Dedifferentiated amniotic fluid mesenchymal stem cell (primary cell): ENCODE measurements around the gene SIRT7.

Source experiments
- DNase-seq: peaks from one replicate; pipeline ENCODE4 v3.0.0-alpha.2; 2016; ENCODE audit errors: extremely low spot score

Gene SIRT7, protein sequence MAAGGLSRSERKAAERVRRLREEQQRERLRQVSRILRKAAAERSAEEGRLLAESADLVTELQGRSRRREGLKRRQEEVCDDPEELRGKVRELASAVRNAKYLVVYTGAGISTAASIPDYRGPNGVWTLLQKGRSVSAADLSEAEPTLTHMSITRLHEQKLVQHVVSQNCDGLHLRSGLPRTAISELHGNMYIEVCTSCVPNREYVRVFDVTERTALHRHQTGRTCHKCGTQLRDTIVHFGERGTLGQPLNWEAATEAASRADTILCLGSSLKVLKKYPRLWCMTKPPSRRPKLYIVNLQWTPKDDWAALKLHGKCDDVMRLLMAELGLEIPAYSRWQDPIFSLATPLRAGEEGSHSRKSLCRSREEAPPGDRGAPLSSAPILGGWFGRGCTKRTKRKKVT

DNA sequence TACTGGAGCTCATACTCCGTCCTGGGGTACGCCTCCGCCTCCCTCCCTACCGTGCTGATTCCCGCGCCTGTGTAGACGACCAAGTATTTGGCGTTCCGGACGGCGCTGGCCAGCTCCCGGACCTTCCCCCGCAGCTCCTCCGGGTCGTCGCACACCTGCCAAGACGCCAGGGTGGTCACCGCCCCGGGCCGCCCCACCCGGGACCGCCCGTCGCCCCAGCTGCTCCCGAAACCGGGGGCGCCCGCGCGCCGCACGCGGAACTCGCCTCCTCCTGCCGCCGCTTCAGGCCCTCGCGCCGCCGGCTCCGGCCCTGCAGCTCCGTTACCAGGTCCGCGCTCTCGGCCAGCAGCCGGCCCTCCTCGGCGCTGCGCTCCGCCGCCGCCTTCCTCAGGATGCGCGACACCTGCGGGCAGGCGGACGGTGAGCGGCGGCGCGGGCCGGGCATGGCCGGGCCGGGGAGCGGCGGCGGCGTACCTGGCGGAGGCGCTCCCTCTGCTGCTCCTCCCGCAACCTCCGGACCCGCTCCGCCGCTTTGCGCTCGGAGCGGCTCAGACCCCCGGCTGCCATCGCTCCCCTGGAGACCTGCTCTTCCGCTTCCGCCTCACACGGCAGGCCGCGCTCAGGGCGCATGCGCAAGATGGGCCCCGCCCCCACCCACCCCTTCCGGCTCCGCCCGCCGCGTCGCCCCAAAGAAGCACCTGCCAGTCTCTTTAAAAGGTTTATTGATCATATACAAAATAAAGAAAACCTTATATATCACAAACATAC lies at the start of gene SIRT7:
TSS of gene SIRT7 (minus strand) at position 612 of the 768 bp plus-strand sequence. CDS start at position 567, 45 bp downstream.
- DNase-seq, result peak; percentile 32

DNA sequence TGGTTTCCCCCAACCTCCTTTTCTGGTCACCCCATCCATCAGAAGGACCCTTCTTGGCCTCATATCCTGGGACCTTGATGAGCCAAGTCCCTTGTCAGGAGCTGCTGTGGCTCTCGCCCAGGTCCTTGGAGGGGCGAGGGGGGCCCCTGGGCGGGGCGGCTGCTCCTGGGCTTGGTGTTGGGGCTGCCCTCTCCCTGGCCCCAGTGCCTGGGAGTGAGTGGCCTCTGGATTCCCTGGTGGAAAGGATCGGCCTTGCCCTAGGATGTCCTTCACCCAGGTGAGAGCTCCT lies 49.2 kb upstream of the SIRT7 start:
- DNase-seq, result no peak

DNA sequence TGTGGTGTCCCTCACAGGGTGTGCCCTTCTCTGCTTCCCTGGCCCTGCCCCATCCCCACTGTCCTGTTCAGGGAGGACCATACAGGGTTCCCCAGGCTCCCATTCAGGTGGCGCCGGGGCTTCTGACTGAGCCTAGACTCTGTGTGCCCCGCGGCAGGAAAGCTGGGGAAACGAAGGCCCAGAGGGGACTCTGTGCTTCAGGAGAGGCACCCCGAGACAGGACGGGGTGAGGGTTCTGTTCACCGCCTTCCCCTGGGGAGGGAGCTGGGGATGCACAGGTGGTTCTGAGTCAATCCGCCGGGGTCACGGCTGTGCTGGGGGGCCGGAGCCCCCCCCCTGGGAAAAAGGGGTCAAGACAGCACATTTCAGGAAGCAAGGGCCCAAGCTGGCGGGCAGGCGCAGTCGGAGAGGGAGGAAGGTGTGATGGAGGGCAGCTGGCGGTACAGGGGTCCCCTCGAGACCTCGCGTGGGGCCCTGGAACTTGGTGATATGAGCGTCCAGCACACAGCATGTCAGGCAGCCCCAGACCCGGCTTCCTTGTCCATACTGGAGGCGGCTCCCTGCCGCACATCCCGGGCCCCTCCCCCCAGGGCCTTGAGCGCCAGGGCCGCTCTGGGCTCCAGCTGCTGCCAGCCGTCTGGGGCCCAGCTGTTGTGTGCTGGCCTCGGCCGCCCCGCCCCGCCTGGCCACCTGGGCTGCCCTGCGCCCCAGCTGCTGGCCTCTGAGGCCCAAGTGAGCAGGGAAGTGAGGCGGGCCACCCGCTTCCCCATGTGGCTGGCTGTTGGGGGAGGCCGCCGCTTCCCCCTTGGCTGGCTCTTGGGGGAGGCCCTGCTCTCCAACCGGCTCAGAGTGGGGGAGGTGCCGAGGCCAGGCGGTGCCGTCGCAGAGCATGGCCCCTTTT lies 48.6 kb upstream of the SIRT7 start:
- DNase-seq, result no peak

DNA sequence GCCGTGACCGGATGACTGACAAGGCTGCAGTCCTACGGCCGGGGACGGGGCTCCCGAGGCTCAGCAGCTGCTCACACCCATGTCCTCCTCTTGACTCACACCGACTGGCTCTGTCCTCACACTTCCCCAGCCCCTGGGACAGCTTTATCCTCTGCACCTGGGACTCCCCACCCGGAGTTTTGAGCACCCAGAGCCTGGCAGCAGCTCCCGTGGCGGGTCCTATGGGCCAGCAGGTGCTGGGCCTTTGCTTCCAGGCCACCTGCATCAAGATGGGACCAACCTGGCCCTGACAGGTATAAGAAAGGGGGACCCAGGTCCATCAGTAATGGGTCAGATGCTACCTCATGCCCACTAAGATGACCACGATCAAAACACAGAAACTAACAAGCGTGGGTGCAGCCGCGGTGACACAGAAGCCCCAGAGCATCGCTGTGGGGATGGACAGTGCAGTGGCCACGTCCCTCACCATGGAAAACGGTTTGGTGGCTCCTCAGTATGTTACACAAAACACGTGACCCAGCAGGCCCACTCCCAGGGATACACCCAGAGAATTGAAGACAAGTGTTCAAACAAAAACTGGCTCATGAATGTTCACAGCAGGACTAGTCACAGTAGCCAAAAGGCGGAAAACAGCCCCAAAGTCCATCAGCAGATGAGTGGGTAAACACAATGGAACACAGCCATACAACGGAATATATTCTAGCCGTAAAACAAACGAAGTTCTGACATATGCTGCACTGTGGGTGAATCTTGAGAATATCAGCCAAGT lies 46.3 kb upstream of the SIRT7 start:
- no peak for DNase-seq

DNA sequence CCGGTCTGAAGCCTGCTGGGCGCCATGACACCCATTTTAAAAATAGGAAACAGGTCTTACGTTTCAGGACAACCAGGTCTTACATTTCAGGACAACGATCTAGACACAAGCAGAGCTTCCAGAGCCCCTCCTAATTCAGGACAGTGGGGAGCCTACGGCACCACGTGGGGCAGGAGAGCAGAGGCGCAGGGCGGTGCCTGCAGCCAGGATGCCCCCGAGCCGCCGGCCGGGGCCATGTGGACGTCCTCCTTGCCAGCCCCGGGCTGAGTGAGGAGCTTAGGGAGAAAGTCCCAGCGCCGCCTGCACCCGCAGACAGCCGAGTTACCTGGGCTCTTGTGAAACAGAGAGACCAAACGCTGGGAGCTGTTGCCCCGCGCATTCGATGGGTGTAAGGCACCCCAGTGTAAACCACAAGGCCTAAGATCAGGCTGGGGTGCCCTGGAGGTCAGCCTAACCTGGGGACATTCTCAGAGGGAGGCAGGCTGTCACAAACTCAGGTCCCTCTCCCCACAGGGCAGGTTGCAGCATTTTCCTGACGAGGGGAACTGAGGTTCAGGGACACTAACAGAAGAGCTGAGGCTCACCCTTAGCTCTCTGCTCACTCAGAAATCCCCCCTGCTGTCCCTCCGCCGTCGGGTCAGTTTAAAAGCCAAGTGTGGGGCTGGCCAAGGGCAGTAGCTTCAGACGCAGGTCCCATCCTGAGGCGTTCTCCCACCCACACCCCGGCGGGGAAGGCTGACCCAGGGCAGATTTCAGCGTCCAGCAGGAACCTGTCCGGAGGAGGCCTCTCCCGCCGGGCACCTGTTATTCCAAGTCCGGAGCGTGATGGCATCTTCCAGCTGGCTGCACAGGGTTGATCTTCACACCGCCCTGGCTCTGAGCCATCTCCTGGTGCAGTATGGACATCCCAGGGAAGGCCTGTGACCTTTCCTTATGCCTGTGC lies 44.8 kb upstream of the SIRT7 start:
- no peak for DNase-seq

DNA sequence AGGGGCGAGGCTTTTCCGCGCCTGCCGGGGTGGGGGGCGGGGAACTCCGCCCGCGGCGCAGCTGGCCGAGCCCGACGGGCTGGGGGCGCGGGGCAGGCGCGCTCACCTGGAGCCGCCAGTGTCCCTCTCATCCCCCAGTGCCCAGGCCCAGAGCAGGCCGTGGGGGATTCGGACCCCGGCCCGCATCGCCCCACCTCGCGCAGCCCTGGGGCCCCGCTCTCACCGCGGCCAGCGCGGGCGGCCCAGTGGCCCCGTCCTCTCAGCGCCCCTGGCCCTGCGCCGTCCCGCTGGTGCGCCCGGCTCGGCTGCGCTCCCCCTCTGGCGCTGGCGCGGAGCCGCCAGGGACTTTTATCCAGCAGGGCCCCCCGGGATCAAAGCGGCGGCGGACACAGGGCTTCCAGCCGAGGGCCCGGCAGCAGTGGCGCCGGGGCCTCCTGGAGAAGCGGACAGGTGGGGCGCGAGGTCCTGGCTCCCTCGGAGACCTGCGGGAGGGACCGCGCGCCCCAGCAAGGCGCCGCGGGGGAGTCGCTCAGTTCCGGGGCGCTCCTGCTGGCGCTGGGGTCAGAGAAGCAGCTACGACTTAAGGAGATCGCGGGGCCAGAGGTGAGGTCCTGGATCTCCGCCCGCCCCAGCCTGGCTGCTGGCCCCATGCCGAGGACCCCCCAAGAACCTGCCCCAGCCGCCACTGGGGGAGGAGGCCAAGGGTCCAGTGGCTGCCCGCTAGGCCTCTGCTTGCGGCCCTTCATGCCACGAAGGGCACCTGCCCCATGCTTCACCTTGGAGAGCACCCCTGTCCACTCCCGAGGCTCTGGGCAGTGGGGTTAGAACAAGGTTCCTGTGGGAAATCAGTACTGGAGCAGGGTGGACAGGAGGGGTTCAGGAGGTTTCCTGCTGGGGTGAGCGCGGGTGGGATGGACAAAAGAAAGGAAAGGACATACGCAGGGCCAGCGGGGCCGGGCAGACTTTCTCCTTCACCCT lies 43.8 kb upstream of the SIRT7 start:
- no peak for DNase-seq

DNA sequence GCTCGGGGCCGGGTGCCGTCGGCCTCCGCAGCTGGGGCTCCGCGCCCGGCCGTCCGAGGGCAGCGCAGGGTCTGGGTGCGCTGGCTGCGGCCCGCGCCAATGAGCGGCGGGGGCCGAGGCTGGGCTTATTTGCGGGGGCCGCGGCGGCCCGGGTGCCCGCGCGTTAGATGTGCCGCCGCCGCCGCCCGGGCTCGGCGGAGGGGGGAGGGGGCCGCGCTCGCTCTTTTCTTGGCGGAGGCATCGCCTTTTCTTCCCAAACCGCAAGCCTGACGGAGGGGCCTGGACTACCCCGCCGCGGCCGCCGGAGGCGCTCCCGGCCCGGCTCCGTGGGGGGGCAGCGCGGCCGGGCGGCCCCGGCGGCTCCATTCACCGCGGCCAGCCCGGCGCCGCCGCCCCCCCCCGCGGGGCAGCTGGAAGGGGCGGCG lies 43.1 kb upstream of the SIRT7 start, which contains the start of gene NOTUM:
TSS of gene NOTUM (minus strand) at position 101 of the 425 bp plus-strand sequence. CDS start 278 bp downstream, outside the sequence.
- no peak for DNase-seq

DNA sequence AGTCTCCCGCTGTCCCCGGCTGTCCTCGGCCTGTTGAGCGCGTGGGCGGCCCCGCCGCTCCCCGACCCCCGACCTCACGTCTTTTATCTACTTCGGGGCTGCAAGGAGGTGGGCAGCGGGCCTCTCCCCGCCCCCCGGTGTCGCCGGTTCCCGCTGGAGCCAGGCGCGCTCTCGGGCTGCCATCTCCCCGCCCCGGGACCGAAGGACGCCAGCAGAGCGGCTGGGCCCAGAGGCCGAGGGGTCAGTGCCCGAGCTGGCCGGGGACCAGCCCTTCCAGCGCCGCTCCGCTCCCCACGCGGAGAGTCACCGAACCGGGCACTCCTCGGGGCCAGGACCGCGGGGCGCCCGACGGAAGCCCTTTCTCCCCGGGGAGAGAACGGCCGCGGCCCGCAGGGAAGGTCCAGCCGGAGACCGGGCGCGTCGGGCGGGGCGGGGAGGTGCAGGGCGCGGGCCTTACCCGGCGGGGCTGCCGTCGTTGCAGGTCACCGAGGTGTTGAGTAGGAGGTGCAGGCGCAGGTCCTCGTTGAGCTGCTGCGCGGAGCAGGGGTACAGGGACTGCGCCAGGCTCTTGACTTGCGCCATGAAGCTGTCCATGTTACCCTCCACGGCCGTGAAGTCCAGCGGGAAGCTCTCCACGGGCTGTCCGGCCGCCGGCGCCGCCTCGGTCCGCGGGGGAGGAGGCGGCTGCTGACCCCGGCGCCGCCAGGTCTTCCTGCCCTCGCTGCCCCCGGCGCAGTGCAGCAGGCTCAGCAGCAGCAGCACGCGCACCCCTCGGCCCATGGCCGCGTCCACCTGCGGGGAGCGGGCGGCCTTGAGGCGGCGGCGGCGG lies 42.4 kb upstream of the SIRT7 start:
- DNase-seq, result no peak

DNA sequence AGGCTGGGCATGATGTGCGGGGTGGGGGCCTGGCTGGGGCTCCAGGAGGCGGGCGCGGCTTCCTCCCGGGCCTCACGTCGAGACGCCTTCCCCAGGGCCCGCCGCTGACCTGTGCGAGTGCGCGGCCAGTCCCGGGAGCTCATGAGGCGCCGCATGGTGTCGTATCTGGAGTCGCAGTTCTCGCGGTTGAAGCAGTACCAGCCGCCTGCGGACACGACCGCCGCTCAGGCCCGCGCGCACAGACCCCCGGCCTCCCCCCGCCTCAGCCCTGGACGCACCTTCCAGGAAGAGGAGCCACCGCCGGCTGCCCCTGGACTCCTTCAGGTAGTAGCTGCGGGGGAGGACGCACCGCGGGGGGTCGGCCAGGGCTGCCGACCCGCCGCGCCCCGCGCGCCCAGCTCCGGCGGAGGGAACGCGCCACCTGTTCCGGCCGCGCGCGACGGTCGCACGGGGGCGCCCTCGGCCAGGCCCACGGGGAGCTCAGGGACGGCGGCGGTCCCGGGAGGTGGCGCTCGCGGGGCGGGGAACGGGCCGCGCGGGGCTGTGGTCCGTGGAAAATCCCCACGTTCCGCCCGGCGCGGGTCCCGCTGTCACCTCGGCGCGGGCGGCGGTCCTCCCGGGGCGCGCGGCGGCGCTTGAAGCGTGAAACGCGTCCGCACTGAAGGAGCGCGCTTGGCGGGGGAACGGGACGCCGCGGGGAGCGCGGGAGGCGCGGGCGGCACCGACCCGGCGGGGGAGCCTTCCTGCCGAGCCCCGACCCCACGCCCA lies 41.6 kb upstream of the SIRT7 start:
- DNase-seq, result no peak

DNA sequence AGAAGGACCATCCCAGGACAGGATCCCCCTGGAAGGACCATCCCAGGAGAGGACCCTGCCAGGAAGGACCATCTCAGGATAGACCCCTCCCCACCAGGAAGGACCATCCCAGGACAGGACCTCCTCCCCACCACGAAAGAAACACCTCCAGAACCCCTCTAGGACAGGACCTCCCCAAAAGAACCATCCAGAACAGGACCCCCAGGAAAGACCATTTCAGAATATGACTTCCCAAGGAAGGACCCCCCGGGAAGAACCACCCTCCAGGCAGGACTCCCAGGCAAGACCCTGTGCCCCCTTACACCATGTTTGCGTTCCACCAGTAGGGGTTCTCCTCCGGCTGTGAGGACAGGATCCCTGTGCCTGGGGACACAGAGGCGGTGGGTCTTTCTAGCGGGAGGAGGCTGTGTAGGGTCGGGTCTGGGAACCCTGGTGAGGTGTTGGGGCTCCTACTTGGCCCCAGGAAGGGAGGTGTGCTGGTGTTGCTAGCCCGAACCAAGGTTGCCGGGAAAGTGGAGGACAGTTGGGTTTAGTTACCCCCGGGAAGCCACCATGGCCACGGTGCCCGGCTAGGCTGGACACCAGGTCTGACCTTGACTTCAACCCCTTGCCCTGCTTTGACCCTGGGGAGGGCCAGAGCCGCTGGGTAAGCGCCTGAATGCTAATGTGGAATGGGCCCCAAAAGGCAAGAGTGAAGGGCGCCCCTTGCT lies 40.8 kb upstream of the SIRT7 start:
- no peak for DNase-seq

DNA sequence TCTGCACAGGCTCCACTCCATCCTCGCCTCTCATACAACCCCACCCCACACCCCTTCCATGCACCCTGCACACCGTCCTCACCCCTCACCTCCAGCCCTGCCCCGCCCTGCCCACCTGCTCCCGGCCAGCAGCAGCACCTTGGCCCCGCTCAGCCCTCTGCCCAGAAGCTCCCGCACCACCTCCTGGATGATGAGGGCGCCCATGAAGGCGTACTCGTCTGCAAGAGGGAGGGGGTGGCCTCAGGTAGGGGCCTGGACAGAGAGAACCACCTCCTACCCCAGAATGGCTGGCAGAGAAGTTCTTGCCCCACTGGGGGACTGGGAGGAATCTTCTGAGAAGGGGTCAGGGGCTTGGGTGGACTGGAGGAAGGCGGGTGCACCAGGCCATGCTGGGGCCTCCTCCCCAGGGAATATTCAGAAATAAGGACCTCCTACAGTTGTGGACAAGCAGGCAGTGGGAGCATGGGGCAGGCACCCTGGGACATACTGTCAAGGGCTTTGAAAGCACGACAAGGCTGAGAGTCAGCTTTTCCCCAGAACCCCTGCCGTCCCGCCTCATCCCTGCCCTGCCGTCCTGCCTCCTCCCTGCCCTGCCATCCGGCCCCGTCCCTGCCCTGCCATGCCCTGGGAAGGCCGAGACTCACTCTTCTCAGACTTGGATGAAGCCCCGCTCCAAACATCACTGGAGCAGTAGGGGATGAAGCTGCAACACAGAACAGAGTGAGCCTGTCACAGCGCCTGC lies 39.9 kb upstream of the SIRT7 start:
- no peak for DNase-seq

DNA sequence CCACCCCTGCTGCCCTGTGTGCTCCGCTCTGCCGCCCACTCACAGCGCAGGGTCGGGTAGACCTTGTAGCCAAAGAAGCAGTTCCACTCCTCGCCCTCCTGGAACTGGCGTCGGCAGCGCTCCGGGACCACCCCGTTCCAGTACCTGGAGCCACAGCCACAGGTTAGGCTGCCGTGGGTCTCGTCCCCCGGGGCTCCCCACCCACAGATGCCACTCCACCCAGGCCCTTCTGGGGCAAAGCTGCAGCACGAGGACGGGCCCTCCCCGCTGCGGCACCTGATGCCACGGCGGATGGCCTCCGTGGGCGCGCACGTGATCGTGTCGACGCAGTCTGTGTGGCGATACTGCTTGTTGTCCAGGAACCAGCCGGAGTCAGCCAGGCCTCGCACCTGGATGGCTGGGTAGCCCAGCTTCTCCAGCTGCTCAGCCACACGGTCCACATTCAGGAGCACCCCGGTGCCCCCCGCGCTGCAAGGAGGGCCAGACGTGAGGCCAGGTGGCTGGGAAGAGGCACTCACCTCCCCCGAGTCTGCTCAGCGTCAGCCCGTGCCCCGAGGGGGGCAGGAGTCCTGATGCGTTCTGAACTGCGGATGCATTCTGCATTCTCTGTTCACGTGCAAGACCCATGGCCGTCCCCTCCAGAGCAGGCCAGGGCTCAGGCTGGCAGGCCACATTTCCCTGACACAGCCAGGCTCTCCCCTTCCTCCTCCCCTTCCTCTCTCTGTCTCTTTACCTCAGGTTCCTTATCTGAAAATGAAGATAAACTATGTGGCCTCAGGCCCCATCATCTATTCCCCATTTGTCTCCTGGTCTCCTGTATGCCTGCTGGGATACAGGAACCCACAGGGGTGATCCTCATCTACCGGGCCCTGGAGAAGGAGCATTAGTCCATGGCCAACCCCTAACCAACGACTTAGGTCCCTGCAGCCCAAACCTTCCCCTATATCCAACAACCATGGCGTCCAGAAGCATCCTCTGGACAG lies 38.9 kb upstream of the SIRT7 start:
- no peak for DNase-seq

DNA sequence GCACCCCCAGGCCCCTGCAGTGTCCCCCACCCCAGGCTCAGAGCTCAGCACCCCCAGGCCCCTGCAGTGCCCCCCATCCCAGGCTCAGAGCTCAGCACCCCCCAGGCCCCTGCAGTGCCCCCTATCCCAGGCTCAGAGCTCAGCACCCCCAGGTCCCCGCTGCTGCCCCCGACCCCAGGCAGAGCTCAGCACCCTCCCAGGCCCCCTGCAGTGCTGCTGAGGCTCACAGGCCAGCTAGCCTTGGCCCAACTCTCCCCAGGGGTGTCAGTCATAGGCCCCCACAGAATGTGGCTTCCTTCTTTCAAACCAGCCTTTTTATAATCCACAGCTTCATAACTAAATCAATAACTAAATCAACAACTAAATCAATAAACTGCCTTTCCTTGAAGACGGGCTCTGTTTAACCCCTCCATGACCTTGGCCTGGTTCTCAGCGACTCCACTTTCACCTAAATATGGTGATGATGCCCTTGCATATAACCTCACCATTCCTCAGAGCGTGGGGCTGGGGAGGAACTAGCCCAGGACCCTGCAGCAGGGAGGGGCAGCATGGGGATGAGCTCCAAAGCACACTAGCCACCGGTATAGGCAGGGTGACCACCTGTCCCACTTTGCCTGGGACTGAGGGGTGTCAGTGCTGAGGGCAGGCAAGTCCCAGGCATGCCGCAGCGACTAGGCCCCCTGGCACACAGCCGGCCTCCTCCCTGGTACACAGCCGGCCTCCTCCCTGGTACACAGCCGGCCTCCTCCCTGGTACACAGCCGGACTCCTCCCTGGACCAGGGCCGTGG lies 38.0 kb upstream of the SIRT7 start:
- DNase-seq, result no peak
